HepG2 (cell line): Measurements from ENCODE around the gene CD80. TPM values are rescaled to one million over a fixed set of nuclear protein-coding genes. Genes with fewer than 3 reads are reported as not detected.

Source experiments
- ARID2 ChIP-seq: sonication (generic); formaldehyde crosslinking; IDR thresholded peaks from 2 replicates; pipeline ENCODE4 v1.8.1; 2022; ENCODE audit warnings: mild to moderate bottlenecking, missing genetic modification reagents, borderline replicate concordance
- CBFB ChIP-seq: sonication (generic); formaldehyde crosslinking; IDR thresholded peaks from 2 replicates; pipeline ENCODE4 v1.4.0; 2020; ENCODE audit warnings: missing genetic modification reagents
- CEBPB ChIP-seq: IDR thresholded peaks from 2 replicates; pipeline ENCODE4 v1.6.1; 2011; ENCODE audit warnings: low read depth, low read length, improper control_type of control experiment, borderline replicate concordance
- GTF3A ChIP-seq: sonication (generic); formaldehyde crosslinking; conservative IDR thresholded peaks from 2 replicates; pipeline ENCODE4 v1.4.0; 2020; ENCODE audit warnings: mild to moderate bottlenecking, missing genetic modification reagents
- ISX ChIP-seq: sonication (generic); formaldehyde crosslinking; conservative IDR thresholded peaks from 2 replicates; pipeline ENCODE4 v1.5.0; 2020; ENCODE audit warnings: missing genetic modification reagents
- MTF2 ChIP-seq: sonication (generic); formaldehyde crosslinking; IDR thresholded peaks from 2 replicates; pipeline ENCODE4 v1.5.0; 2020; ENCODE audit warnings: missing genetic modification reagents, borderline replicate concordance
- MZF1 ChIP-seq: sonication (generic); formaldehyde crosslinking; IDR thresholded peaks from 2 replicates; pipeline ENCODE4 v1.8.1; 2023; ENCODE audit warnings: mild to moderate bottlenecking, missing genetic modification reagents, borderline replicate concordance
- RCOR2 ChIP-seq: IDR thresholded peaks from 2 replicates; pipeline ENCODE4 v1.6.1; 2016; ENCODE audit warnings: missing biosample characterization, missing genetic modification reagents
- SMAD3 ChIP-seq: sonication (generic); formaldehyde crosslinking; IDR thresholded peaks from 2 replicates; pipeline ENCODE4 v1.4.0; 2020; ENCODE audit warnings: missing genetic modification reagents
- SP2 ChIP-seq: sonication (generic); formaldehyde crosslinking; IDR thresholded peaks from 2 replicates; pipeline ENCODE4 v1.5.1; 2020; ENCODE audit warnings: mild to moderate bottlenecking, missing genetic modification reagents
- SRSF1 ChIP-seq: fragments of 200-400 bp; formaldehyde crosslinking; optimal IDR thresholded peaks from 2 replicates; pipeline ENCODE3; 2017; ENCODE audit warnings: mild to moderate bottlenecking, low read depth, low read length, moderate library complexity
- SUZ12 ChIP-seq: fragments of 150-350 bp; IDR thresholded peaks from 2 replicates; pipeline ENCODE4 v1.6.1; 2014; ENCODE audit warnings: low read depth, low read length
- TEAD2 ChIP-seq: sonication (generic); formaldehyde crosslinking; IDR thresholded peaks from 2 replicates; pipeline ENCODE4 v1.9.0; 2021; ENCODE audit warnings: missing genetic modification reagents
- YEATS2 ChIP-seq: sonication (generic); formaldehyde crosslinking; IDR thresholded peaks from 2 replicates; pipeline ENCODE4 v1.4.0; 2020; ENCODE audit warnings: missing genetic modification reagents, borderline replicate concordance
- ZFP36L1 ChIP-seq: sonication (generic); formaldehyde crosslinking; IDR thresholded peaks from 2 replicates; pipeline ENCODE4 v1.8.0; 2022; ENCODE audit warnings: mild to moderate bottlenecking, missing genetic modification reagents, moderate library complexity
- ZGPAT ChIP-seq: IDR thresholded peaks from 2 replicates; pipeline ENCODE4 v1.6.1; 2016; ENCODE audit warnings: mild to moderate bottlenecking
- ZNF234 ChIP-seq: sonication (generic); formaldehyde crosslinking; conservative IDR thresholded peaks from 2 replicates; pipeline ENCODE4 v1.5.1; 2020; ENCODE audit warnings: mild to moderate bottlenecking, missing genetic modification reagents
- ZNF235 ChIP-seq: sonication (generic); formaldehyde crosslinking; IDR thresholded peaks from 2 replicates; pipeline ENCODE4 v1.8.1; 2023; ENCODE audit warnings: mild to moderate bottlenecking, missing genetic modification reagents, borderline replicate concordance
- ZNF24 ChIP-seq: fragments of 450-650 bp; IDR thresholded peaks from 2 replicates; pipeline ENCODE4 v1.6.1; 2017; ENCODE audit warnings: antibody characterized with exemption, mild to moderate bottlenecking
- ZNF253 ChIP-seq: sonication (generic); formaldehyde crosslinking; IDR thresholded peaks from 2 replicates; pipeline ENCODE4 v1.8.0; 2022; ENCODE audit warnings: mild to moderate bottlenecking, missing genetic modification reagents, borderline replicate concordance
- ZNF292 ChIP-seq: sonication (generic); formaldehyde crosslinking; IDR thresholded peaks from 2 replicates; pipeline ENCODE4 v1.8.1; 2022; ENCODE audit warnings: mild to moderate bottlenecking, low read depth, missing genetic modification reagents, borderline replicate concordance
- ZNF33A ChIP-seq: sonication (generic); formaldehyde crosslinking; IDR thresholded peaks from 2 replicates; pipeline ENCODE4 v1.5.1; 2020; ENCODE audit warnings: missing genetic modification reagents, mild to moderate bottlenecking, moderate library complexity, borderline replicate concordance
- ZNF839 ChIP-seq: sonication (generic); formaldehyde crosslinking; IDR thresholded peaks from 2 replicates; pipeline ENCODE4 v1.4.0; 2020; ENCODE audit warnings: missing genetic modification reagents, mild to moderate bottlenecking, borderline replicate concordance
- ZSCAN22 ChIP-seq: sonication (generic); formaldehyde crosslinking; IDR thresholded peaks from 2 replicates; pipeline ENCODE4 v1.4.0; 2020; ENCODE audit warnings: mild to moderate bottlenecking, missing genetic modification reagents
- ZSCAN25 ChIP-seq: sonication (generic); formaldehyde crosslinking; IDR thresholded peaks from 2 replicates; pipeline ENCODE4 v1.8.0; 2022; ENCODE audit warnings: mild to moderate bottlenecking, missing genetic modification reagents
- polyA plus RNA-seq, 8 experiments: library from polyadenylated mRNA; depleted of rRNA in 3 of 8; stranded (reverse) in 7 of 8; unstranded in 1 of 8; fragments of >200 nt; fragmentation: Illumina TruSeq in 4 of 8; extraction: Trizol in 4 of 8; gene quantifications; 2 replicates each; pipeline versions ENCODE4 v1.2.1 to v1.2.3, GENCODE V29; 2011 to 2016; ENCODE audit warnings: low read depth in 4 of 8, missing spikeins in 1 of 8, mixed read lengths in 1 of 8; ENCODE audit not compliant: insufficient read depth in 1 of 8
- total RNA-seq, 5 experiments: library from RNA; depleted of rRNA; stranded (reverse); fragments of >200 nt; fragmentation: Illumina TruSeq; extraction: Trizol; gene quantifications; 2 replicates each; pipeline ENCODE4 v1.2.3, GENCODE V29; 2016; ENCODE audit warnings: low read depth in 1 of 5
- TF ChIP-seq, protein P1 (sequence below): sonication (generic); formaldehyde crosslinking; IDR thresholded peaks from 2 replicates; pipeline ENCODE4 v1.4.0; 2020; ENCODE audit warnings: missing genetic modification reagents, mild to moderate bottlenecking, borderline replicate concordance

Gene CD80
- total and polyA plus RNA-seq, 2 of the 13 experiments (the other 11 are each of a cell fraction or from before 2014, with no cell fraction given) = not detected

- TF ChIP-seq SP2 (CRISPR knock-in tag) = peak; percentile 88
- TF ChIP-seq SUZ12 = no peak
- no peak for TF ChIP-seq ISX (CRISPR knock-in tag)
- TF ChIP-seq GTF3A (CRISPR knock-in tag) = no peak
- peak; percentile 73; the same call in 1 of the 2 replicates for TF ChIP-seq ARID2 (CRISPR knock-in tag)
- peak; percentile 76; the same call in 1 of the 2 replicates for TF ChIP-seq ZNF839
- TF ChIP-seq ZGPAT (CRISPR knock-in tag) = peak; percentile 86
- no peak for TF ChIP-seq ZNF253 (CRISPR knock-in tag)
- no peak for TF ChIP-seq SRSF1
- TF ChIP-seq ZSCAN22 (CRISPR knock-in tag) = no peak
- 0 out of 2 replicates have a peak, but pooled peaks have one; percentile 43 for TF ChIP-seq MZF1 (CRISPR knock-in tag)
- no peak for TF ChIP-seq ZNF234 (CRISPR knock-in tag)
- TF ChIP-seq ZNF24 = 0 out of 2 replicates have a peak, but pooled peaks have one; percentile 35
- TF ChIP-seq TEAD2 = no peak
- TF ChIP-seq ZNF33A (CRISPR knock-in tag) = no peak
- no peak for TF ChIP-seq CEBPB
- peak; percentile 55 for TF ChIP-seq ZNF292 (CRISPR knock-in tag)
- 0 out of 2 replicates have a peak, but pooled peaks have one; percentile 40 for TF ChIP-seq ZFP36L1 (CRISPR knock-in tag)
- TF ChIP-seq MTF2 (CRISPR knock-in tag) = no peak
- TF ChIP-seq ZSCAN25 (CRISPR knock-in tag) = no peak
- TF ChIP-seq, protein P1, sequence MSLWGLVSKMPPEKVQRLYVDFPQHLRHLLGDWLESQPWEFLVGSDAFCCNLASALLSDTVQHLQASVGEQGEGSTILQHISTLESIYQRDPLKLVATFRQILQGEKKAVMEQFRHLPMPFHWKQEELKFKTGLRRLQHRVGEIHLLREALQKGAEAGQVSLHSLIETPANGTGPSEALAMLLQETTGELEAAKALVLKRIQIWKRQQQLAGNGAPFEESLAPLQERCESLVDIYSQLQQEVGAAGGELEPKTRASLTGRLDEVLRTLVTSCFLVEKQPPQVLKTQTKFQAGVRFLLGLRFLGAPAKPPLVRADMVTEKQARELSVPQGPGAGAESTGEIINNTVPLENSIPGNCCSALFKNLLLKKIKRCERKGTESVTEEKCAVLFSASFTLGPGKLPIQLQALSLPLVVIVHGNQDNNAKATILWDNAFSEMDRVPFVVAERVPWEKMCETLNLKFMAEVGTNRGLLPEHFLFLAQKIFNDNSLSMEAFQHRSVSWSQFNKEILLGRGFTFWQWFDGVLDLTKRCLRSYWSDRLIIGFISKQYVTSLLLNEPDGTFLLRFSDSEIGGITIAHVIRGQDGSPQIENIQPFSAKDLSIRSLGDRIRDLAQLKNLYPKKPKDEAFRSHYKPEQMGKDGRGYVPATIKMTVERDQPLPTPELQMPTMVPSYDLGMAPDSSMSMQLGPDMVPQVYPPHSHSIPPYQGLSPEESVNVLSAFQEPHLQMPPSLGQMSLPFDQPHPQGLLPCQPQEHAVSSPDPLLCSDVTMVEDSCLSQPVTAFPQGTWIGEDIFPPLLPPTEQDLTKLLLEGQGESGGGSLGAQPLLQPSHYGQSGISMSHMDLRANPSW (CRISPR knock-in tag) = peak; percentile 87
- TF ChIP-seq RCOR2 (CRISPR knock-in tag) = no peak
- TF ChIP-seq YEATS2 (CRISPR knock-in tag) = peak; percentile 93; the same call in 1 of the 2 replicates
- TF ChIP-seq CBFB = peak; percentile 54; the same call in 1 of the 2 replicates
- peak; percentile 87 for TF ChIP-seq SMAD3 (CRISPR knock-in tag)
- 0 out of 2 replicates have a peak, but pooled peaks have one; percentile 90 for TF ChIP-seq ZNF235
Observed at GRCh38 chr3:119498186-119499011, 61.0 kb downstream of the CD80 start, which contains the start of gene TIMMDC1 (continued).
